Measurements from ENCODE around the gene TES.
A peak's percentile ranks its signal among the peaks of the same experiment; 100 is the strongest.
"Not testable (repeated sequence)": the region's sequence is repeated elsewhere in the genome, so short reads cannot be mapped to it uniquely, and the experiment has no call there.

TES gene

GRCh38 chr7:116225860-116226259, 15.5 kb downstream of the TES start:
- DNase-seq = no peak

GRCh38 chr7:116226664-116227063, 16.3 kb downstream of the TES start:
- no peak for DNase-seq

- DNase-seq = no peak
Observed at GRCh38 chr7:116227678-116228239, 17.4 kb downstream of the TES start.

- no peak for DNase-seq
Observed at GRCh38 chr7:116228241-116228640, 17.9 kb downstream of the TES start.

- no peak for DNase-seq
Observed at GRCh38 chr7:116229366-116229765, 19.0 kb downstream of the TES start.

GRCh38 chr7:116230191-116231005, 20.1 kb downstream of the TES start:
- DNase-seq = no peak

- no peak for DNase-seq
Observed at GRCh38 chr7:116231543-116231942, 21.2 kb downstream of the TES start.

- no peak for DNase-seq
Observed at GRCh38 chr7:116231949-116232348, 21.6 kb downstream of the TES start.

- no peak for DNase-seq
Observed at GRCh38 chr7:116232350-116232749, 22.0 kb downstream of the TES start.

GRCh38 chr7:116232920-116233319, 22.6 kb downstream of the TES start:
- DNase-seq = no peak

GRCh38 chr7:116234517-116235200, 24.3 kb downstream of the TES start:
- DNase-seq = no peak

GRCh38 chr7:116235380-116235779, 25.0 kb downstream of the TES start:
- DNase-seq = no peak

- peak; percentile 20 for DNase-seq
Observed at GRCh38 chr7:116236020-116236630, 25.8 kb downstream of the TES start.

- DNase-seq = no peak
Observed at GRCh38 chr7:116239020-116239419, 28.7 kb downstream of the TES start.

GRCh38 chr7:116239434-116239833, 29.1 kb downstream of the TES start:
- DNase-seq = no peak

GRCh38 chr7:116240024-116240668, 29.8 kb downstream of the TES start:
- no peak for DNase-seq

GRCh38 chr7:116241291-116241690, 31.0 kb downstream of the TES start:
- DNase-seq = no peak

GRCh38 chr7:116242178-116242577, 31.8 kb downstream of the TES start:
- DNase-seq = no peak

- no peak for DNase-seq
Observed at GRCh38 chr7:116242759-116243158, 32.4 kb downstream of the TES start.

GRCh38 chr7:116244803-116245202, 34.5 kb downstream of the TES start:
- DNase-seq = not testable (repeated sequence)

GRCh38 chr7:116246357-116246756, 36.0 kb downstream of the TES start:
- DNase-seq = no peak

- no peak for DNase-seq
Observed at GRCh38 chr7:116249969-116250553, 39.7 kb downstream of the TES start.

GRCh38 chr7:116251675-116252074, 41.3 kb downstream of the TES start:
- DNase-seq = no peak

Measured in stimulated activated naive CD4-positive, alpha-beta T cell treated with Interleukin-2 at 50 U/mL for 16 hours (primary cell).